Stimulated activated CD4-positive, alpha-beta T cell treated with anti-CD3 and anti-CD28 coated beads, Interleukin-12 subunit alpha, Interleukin-12 subunit beta, amount 100 ng/mL, for 48 hours (primary cell): ENCODE data around the gene PRKAG1.

Experiments used
- DNase-seq, 3 donors: peaks; one replicate each; pipeline ENCODE4 v3.0.0-alpha.2; 2020; ENCODE audit warnings: low read depth in 2 of 3, low spot score in 1 of 3

PRKAG1 gene

GRCh38 chr12:49050507-49051372, 32.2 kb upstream of the PRKAG1 start:
- DNase-seq = no peak

GRCh38 chr12:49049566-49050224, 31.1 kb upstream of the PRKAG1 start:
- no peak for DNase-seq

GRCh38 chr12:49048953-49049352, 30.4 kb upstream of the PRKAG1 start:
- no peak for DNase-seq

GRCh38 chr12:49046129-49046895, 27.7 kb upstream of the PRKAG1 start:
- DNase-seq = no peak

GRCh38 chr12:49044660-49045059, 26.1 kb upstream of the PRKAG1 start:
- DNase-seq = no peak

GRCh38 chr12:49043856-49044258, 25.3 kb upstream of the PRKAG1 start:
- peak; percentile 55 to 78 (median 73) for DNase-seq

GRCh38 chr12:49043241-49043640, 24.7 kb upstream of the PRKAG1 start:
- no peak for DNase-seq

GRCh38 chr12:49041881-49042484, 23.4 kb upstream of the PRKAG1 start:
- no peak for DNase-seq

GRCh38 chr12:49041036-49041880, 22.7 kb upstream of the PRKAG1 start:
- no peak for DNase-seq

GRCh38 chr12:49040364-49040855, 21.8 kb upstream of the PRKAG1 start:
- DNase-seq = no peak

GRCh38 chr12:49039421-49040363, 21.1 kb upstream of the PRKAG1 start:
- DNase-seq = no peak

- DNase-seq = no peak
Observed at GRCh38 chr12:49038291-49038955, 19.8 kb upstream of the PRKAG1 start.

- DNase-seq = no peak
Observed at GRCh38 chr12:49037947-49038237, 19.3 kb upstream of the PRKAG1 start.

GRCh38 chr12:49037111-49037946, 18.8 kb upstream of the PRKAG1 start:
- DNase-seq = no peak

- no peak for DNase-seq
Observed at GRCh38 chr12:49036029-49036428, 17.5 kb upstream of the PRKAG1 start.

- no peak for DNase-seq
Observed at GRCh38 chr12:49034286-49034622, 15.7 kb upstream of the PRKAG1 start.

GRCh38 chr12:49033611-49034285, 15.2 kb upstream of the PRKAG1 start:
- no peak for DNase-seq
